WTC11 (cell line): ENCODE results near the gene CPNE7. TPM values are rescaled to one million over a fixed set of nuclear protein-coding genes. Genes with fewer than 3 reads are reported as not detected.

Source experiments
- ATAC-seq: fragments of 200-7000 bp; cut with Tn5 transposase; 2 replicates; pipeline ENCODE4 v1.10.0; 2021; ENCODE audit warnings: mild to moderate bottlenecking, moderate library complexity
- CTCF ChIA-PET: fragments of 300-600 bp; sonication (Branson Sonifier 250); formaldehyde crosslinking; loops from one replicate; lab custom pipeline; 2021; ENCODE audit warnings: antibody characterized with exemption; lab: Charles Lee
- POLR2A ChIA-PET: fragments of 350-600 bp; sonication (Branson Sonifier 250); formaldehyde crosslinking; loops from one replicate; lab custom pipeline; 2021; ENCODE audit warnings: antibody characterized with exemption; lab: Charles Lee
- DNase-seq: peaks from one replicate; pipeline ENCODE4 v3.0.0; 2021; ENCODE audit warnings: low spot score
- H3K27ac Mint-ChIP-seq: 2 replicates; pipeline ENCODE4 v1.8.0; 2021; ENCODE audit warnings: mixed read lengths
- H3K27me3 Mint-ChIP-seq: 2 replicates; pipeline ENCODE4 v1.8.0; 2021; ENCODE audit warnings: low read depth, mild to moderate bottlenecking, moderate library complexity, mixed read lengths
- H3K36me3 Mint-ChIP-seq: 2 replicates; pipeline ENCODE4 v1.8.0; 2021; ENCODE audit warnings: mixed read lengths
- H3K4me1 Mint-ChIP-seq: 2 replicates; pipeline ENCODE4 v1.8.0; 2022; ENCODE audit warnings: mixed read lengths
- H3K4me3 Mint-ChIP-seq: 2 replicates; pipeline ENCODE4 v1.8.0; 2021; ENCODE audit warnings: mild to moderate bottlenecking, moderate library complexity, mixed read lengths
- H3K9me3 Mint-ChIP-seq: 2 replicates; pipeline ENCODE4 v1.8.0; 2021; ENCODE audit warnings: mixed read lengths
- ATF1 ChIP-seq: sonication (generic); formaldehyde crosslinking; IDR thresholded peaks from 2 replicates; pipeline ENCODE4 v1.8.1; 2023; ENCODE audit warnings: mild to moderate bottlenecking, moderate library complexity, missing genetic modification reagents
- ATF2 ChIP-seq: sonication (generic); formaldehyde crosslinking; IDR thresholded peaks from 2 replicates; pipeline ENCODE4 v1.8.1; 2022; ENCODE audit warnings: low read depth, missing genetic modification reagents, borderline replicate concordance
- ATF3 ChIP-seq: sonication (generic); formaldehyde crosslinking; conservative IDR thresholded peaks from 2 replicates; pipeline ENCODE4 v1.8.1; 2022; ENCODE audit warnings: mild to moderate bottlenecking, missing genetic modification reagents
- CREM ChIP-seq: sonication (generic); formaldehyde crosslinking; IDR thresholded peaks from 2 replicates; pipeline ENCODE4 v1.8.1; 2022; ENCODE audit warnings: mild to moderate bottlenecking, missing genetic modification reagents, moderate library complexity
- CTCF ChIP-seq: fragments of 200-600 bp; IDR thresholded peaks from 2 replicates; pipeline ENCODE4 v1.8.0; 2022; ENCODE audit warnings: antibody characterized with exemption
- ELF4 ChIP-seq: sonication (generic); formaldehyde crosslinking; IDR thresholded peaks from 2 replicates; pipeline ENCODE4 v1.8.1; 2022; ENCODE audit warnings: low read depth, mild to moderate bottlenecking, moderate library complexity, missing genetic modification reagents
- HMGA2 ChIP-seq: fragments of 250-450 bp; sonication (Bioruptor Pico); IDR thresholded peaks from 2 replicates; pipeline ENCODE4 v1.4.0; 2021; ENCODE audit warnings: mild to moderate bottlenecking, moderate library complexity
- HMGXB4 ChIP-seq: sonication (generic); formaldehyde crosslinking; IDR thresholded peaks from 2 replicates; pipeline ENCODE4 v1.8.1; 2023; ENCODE audit warnings: mild to moderate bottlenecking, moderate library complexity, missing genetic modification reagents
- KAT7 ChIP-seq: sonication (generic); formaldehyde crosslinking; IDR thresholded peaks from 2 replicates; pipeline ENCODE4 v1.8.1; 2023; ENCODE audit warnings: missing genetic modification reagents, mild to moderate bottlenecking, borderline replicate concordance
- MXD4 ChIP-seq: fragments of 250-450 bp; sonication (Bioruptor Pico); IDR thresholded peaks from 2 replicates; pipeline ENCODE4 v1.8.0; 2021; ENCODE audit warnings: mild to moderate bottlenecking, moderate library complexity, borderline replicate concordance
- NFATC4 ChIP-seq: fragments of 250-450 bp; sonication (Bioruptor Pico); IDR thresholded peaks from 2 replicates; pipeline ENCODE4 v1.9.0; 2021; ENCODE audit warnings: mild to moderate bottlenecking
- NR1H2 ChIP-seq: sonication (generic); formaldehyde crosslinking; IDR thresholded peaks from 2 replicates; pipeline ENCODE4 v1.9.0; 2021; ENCODE audit warnings: mild to moderate bottlenecking, moderate library complexity, missing genetic modification reagents
- NR3C1 ChIP-seq: sonication (generic); formaldehyde crosslinking; conservative IDR thresholded peaks from 2 replicates; pipeline ENCODE4 v1.8.1; 2023; ENCODE audit warnings: low read depth, mild to moderate bottlenecking, missing genetic modification reagents
- PRDM15 ChIP-seq: sonication (generic); formaldehyde crosslinking; IDR thresholded peaks from 2 replicates; pipeline ENCODE4 v1.8.0; 2022; ENCODE audit warnings: missing genetic modification reagents
- TEAD4 ChIP-seq: sonication (generic); formaldehyde crosslinking; IDR thresholded peaks from 2 replicates; pipeline ENCODE4 v1.8.0; 2022; ENCODE audit warnings: mild to moderate bottlenecking, missing genetic modification reagents
- ZMAT4 ChIP-seq: fragments of 250-450 bp; sonication (Bioruptor Pico); IDR thresholded peaks from 2 replicates; pipeline ENCODE4 v1.9.0; 2021; ENCODE audit warnings: mild to moderate bottlenecking
- ZNF138 ChIP-seq: sonication (generic); formaldehyde crosslinking; conservative IDR thresholded peaks from 2 replicates; pipeline ENCODE4 v1.8.1; 2022; ENCODE audit warnings: mild to moderate bottlenecking, moderate library complexity, missing genetic modification reagents
- ZNF317 ChIP-seq: sonication (generic); formaldehyde crosslinking; IDR thresholded peaks from 2 replicates; pipeline ENCODE4 v1.8.1; 2023; ENCODE audit warnings: low read depth, mild to moderate bottlenecking, moderate library complexity, missing genetic modification reagents, borderline replicate concordance
- ZNF396 ChIP-seq: fragments of 250-450 bp; sonication (Bioruptor Pico); IDR thresholded peaks from 2 replicates; pipeline ENCODE4 v1.8.0; 2021; ENCODE audit warnings: mild to moderate bottlenecking, moderate library complexity, borderline replicate concordance
- ZNF532 ChIP-seq: fragments of 250-450 bp; sonication (Bioruptor Pico); IDR thresholded peaks from 2 replicates; pipeline ENCODE4 v1.9.0; 2021; ENCODE audit warnings: mild to moderate bottlenecking, borderline replicate concordance
- total RNA-seq: library from RNA; stranded (reverse); gene quantifications from 3 replicates; pipeline ENCODE4 v1.2.3, GENCODE V29; 2021
- TF ChIP-seq, protein P1 (sequence below): sonication (generic); formaldehyde crosslinking; IDR thresholded peaks from 2 replicates; pipeline ENCODE4 v1.8.0; 2022; ENCODE audit warnings: mild to moderate bottlenecking, missing genetic modification reagents

CPNE7 gene
- total RNA-seq, 1 experiment from 2014 or later = 42.6 TPM

GRCh38 chr16:89546781-89547180 is 28.8 kb upstream of the CPNE7 start (continued):
- TF ChIP-seq HMGXB4 (CRISPR knock-in tag) (no peak), NFATC4 (CRISPR knock-in tag) (no peak)

DNA sequence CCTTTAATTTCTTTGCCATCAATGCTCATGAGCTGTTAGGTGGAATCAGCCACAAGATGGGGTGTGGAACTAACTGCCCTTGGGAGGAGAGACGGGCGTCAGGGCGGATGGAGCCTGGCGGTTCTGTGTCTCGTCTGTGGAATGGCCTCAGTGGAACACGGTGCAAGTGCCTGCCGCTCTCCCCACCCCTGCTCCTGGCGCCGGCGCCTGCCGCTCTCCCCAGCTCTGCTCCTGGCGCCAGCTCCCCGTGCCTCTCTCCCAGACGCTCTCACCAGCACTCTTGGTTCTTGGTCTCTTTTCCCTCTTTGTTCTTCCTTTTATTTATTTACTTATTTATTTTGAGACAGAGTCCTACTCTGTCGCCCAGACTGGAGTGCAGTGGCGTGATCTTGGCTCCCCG is 28.3 kb upstream of the CPNE7 start:
- ChIA-PET POLR2A (no interaction called here), CTCF (no interaction called here)
- H3K9me3 Mint-ChIP-seq = no peaks in the 10 kb centered on the region
- no peaks in the 10 kb centered on the region for H3K4me1 Mint-ChIP-seq
- DNase-seq = no peak
- H3K27ac Mint-ChIP-seq = no peak overlapping the region
- H3K27me3 Mint-ChIP-seq = no peaks in the 10 kb centered on the region
- H3K4me3 Mint-ChIP-seq = no peak overlapping the region
- ATAC-seq = no peak
- H3K36me3 Mint-ChIP-seq = peaks cover 47% of the 10 kb centered on the region
- TF ChIP-seq PRDM15 (CRISPR knock-in tag) = no peak
- TF ChIP-seq NR3C1 (CRISPR knock-in tag) = no peak
- no peak for TF ChIP-seq CTCF
- no peak for TF ChIP-seq MXD4
- no peak for TF ChIP-seq HMGA2
- no peak for TF ChIP-seq NR1H2 (CRISPR knock-in tag)
- TF ChIP-seq TEAD4 (CRISPR knock-in tag) = no peak
- TF ChIP-seq ATF1 (CRISPR knock-in tag) = no peak
- no peak for TF ChIP-seq CREM (CRISPR knock-in tag)
- no peak for TF ChIP-seq ZNF317 (CRISPR knock-in tag)
- no peak for TF ChIP-seq ZNF138 (CRISPR knock-in tag)
- TF ChIP-seq ELF4 (CRISPR knock-in tag) = no peak
- TF ChIP-seq, protein P1, sequence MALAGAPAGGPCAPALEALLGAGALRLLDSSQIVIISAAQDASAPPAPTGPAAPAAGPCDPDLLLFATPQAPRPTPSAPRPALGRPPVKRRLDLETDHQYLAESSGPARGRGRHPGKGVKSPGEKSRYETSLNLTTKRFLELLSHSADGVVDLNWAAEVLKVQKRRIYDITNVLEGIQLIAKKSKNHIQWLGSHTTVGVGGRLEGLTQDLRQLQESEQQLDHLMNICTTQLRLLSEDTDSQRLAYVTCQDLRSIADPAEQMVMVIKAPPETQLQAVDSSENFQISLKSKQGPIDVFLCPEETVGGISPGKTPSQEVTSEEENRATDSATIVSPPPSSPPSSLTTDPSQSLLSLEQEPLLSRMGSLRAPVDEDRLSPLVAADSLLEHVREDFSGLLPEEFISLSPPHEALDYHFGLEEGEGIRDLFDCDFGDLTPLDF = no peak
- TF ChIP-seq ATF3 (CRISPR knock-in tag) = no peak
- TF ChIP-seq KAT7 (CRISPR knock-in tag) = no peak
- no peak for TF ChIP-seq ZMAT4
- no peak for TF ChIP-seq ZNF396
- TF ChIP-seq ZNF532 = no peak
- TF ChIP-seq ATF2 = no peak
